Neural cell (in vitro differentiated cells): ENCODE results near the gene GIMAP8. TPM values are rescaled to one million over a fixed set of nuclear protein-coding genes. Genes with fewer than 3 reads are reported as not detected.

Source experiments
- H2AFZ ChIP-seq: fragments of 200-600, 300-800 bp; sonication (generic), shearing (Covaris generic); 2 replicates; pipeline ENCODE4 v1.6.0; 2014; ENCODE audit warnings: low read depth, mild to moderate bottlenecking, antibody characterized with exemption, low read length, moderate library complexity
- H3F3A ChIP-seq: fragments of 200-600 bp; shearing (Covaris generic); 2 replicates; pipeline ENCODE4 v1.6.1; 2016; ENCODE audit warnings: mild to moderate bottlenecking, moderate library complexity, mixed read lengths, antibody characterized with exemption, low read length; ENCODE audit not compliant: insufficient read depth, poor library complexity, severe bottlenecking
- H3K27ac ChIP-seq: fragments of 200-600, 300-800 bp; sonication (generic), shearing (Covaris generic); 2 replicates; pipeline ENCODE4 v1.5.1; 2014; ENCODE audit warnings: mild to moderate bottlenecking, low read length, moderate library complexity
- H3K27me3 ChIP-seq: fragments of 300-800, 200-600 bp; sonication (generic), shearing (Covaris generic); 2 replicates; pipeline ENCODE4 v1.6.0; 2014; ENCODE audit warnings: mild to moderate bottlenecking, low read depth, low read length, moderate library complexity; ENCODE audit not compliant: insufficient read depth
- H3K36me3 ChIP-seq: fragments of 300-800, 200-600 bp; sonication (generic), shearing (Covaris generic); 2 replicates; pipeline ENCODE4 v1.5.1; 2014; ENCODE audit warnings: mild to moderate bottlenecking, antibody characterized with exemption, low read length, moderate library complexity; ENCODE audit not compliant: insufficient read depth
- H3K4me2 ChIP-seq: fragments of 300-800, 200-600 bp; sonication (generic), shearing (Covaris generic); 2 replicates; pipeline ENCODE4 v1.6.0; 2014; ENCODE audit warnings: mild to moderate bottlenecking, low read length
- H3K4me3 ChIP-seq: fragments of 300-800, 200-600 bp; sonication (generic), shearing (Covaris generic); 2 replicates; pipeline ENCODE4 v1.5.1; 2014; ENCODE audit warnings: mild to moderate bottlenecking, low read length, moderate library complexity
- H3K79me2 ChIP-seq: fragments of 200-600 bp; shearing (Covaris generic); replicated peaks from 2 replicates; pipeline ENCODE4 v1.6.0; 2014; ENCODE audit warnings: mild to moderate bottlenecking, low read length, moderate library complexity; ENCODE audit not compliant: insufficient read depth
- H3K9ac ChIP-seq: fragments of 300-800, 200-600 bp; sonication (generic), shearing (Covaris generic); 2 replicates; pipeline ENCODE4 v1.6.1; 2016; ENCODE audit warnings: mild to moderate bottlenecking, low read length, mixed read lengths
- H3K9me2 ChIP-seq: fragments of 200-600 bp; shearing (Covaris generic); 2 replicates; pipeline ENCODE4 v1.6.1; 2016; ENCODE audit warnings: mild to moderate bottlenecking, low read length, mixed read lengths; ENCODE audit not compliant: insufficient read depth
- H3K9me3 ChIP-seq: fragments of 200-600, 300-800 bp; sonication (generic), shearing (Covaris generic); 2 replicates; pipeline ENCODE4 v1.6.1; 2016; ENCODE audit warnings: mild to moderate bottlenecking, mixed run types, low read length, moderate library complexity, mixed read lengths
- H4K20me1 ChIP-seq: fragments of 200-600 bp; shearing (Covaris generic); 2 replicates; pipeline ENCODE4 v1.6.1; 2016; ENCODE audit warnings: mild to moderate bottlenecking, mixed run types; ENCODE audit not compliant: insufficient read depth
- CTCF ChIP-seq: fragments of 450-650 bp; IDR thresholded peaks from 2 replicates; pipeline ENCODE4 v1.5.1; 2014; ENCODE audit warnings: antibody characterized with exemption, mild to moderate bottlenecking, moderate library complexity; ENCODE audit not compliant: poor library complexity, severe bottlenecking
- EP300 ChIP-seq: fragments of 450-650 bp; conservative IDR thresholded peaks from 2 replicates; pipeline ENCODE4 v1.6.1; 2014; ENCODE audit warnings: antibody characterized with exemption, mild to moderate bottlenecking, moderate library complexity; ENCODE audit not compliant: poor library complexity, severe bottlenecking
- EZH2 ChIP-seq: fragments of 200-600, 300-800 bp; shearing (Covaris generic), sonication (generic); IDR thresholded peaks from 2 replicates; pipeline ENCODE4 v1.6.1; 2014; ENCODE audit warnings: antibody characterized with exemption, low read length, borderline replicate concordance, mild to moderate bottlenecking; ENCODE audit not compliant: insufficient read depth, poor library complexity, severe bottlenecking
- MXI1 ChIP-seq: fragments of 450-650 bp; conservative IDR thresholded peaks from 2 replicates; pipeline ENCODE4 v1.6.1; 2014; ENCODE audit warnings: antibody characterized with exemption, mild to moderate bottlenecking; ENCODE audit not compliant: poor library complexity, severe bottlenecking
- POLR2AphosphoS5 ChIP-seq: IDR thresholded peaks from 2 replicates; pipeline ENCODE4 v1.6.1; 2012
- RAD21 ChIP-seq: fragments of 450-650 bp; conservative IDR thresholded peaks from 2 replicates; pipeline ENCODE4 v1.6.1; 2014; ENCODE audit warnings: antibody characterized with exemption, mild to moderate bottlenecking, moderate library complexity
- SMC3 ChIP-seq: fragments of 450-650 bp; conservative IDR thresholded peaks from 2 replicates; pipeline ENCODE4 v1.6.1; 2014; ENCODE audit warnings: antibody characterized with exemption, mild to moderate bottlenecking, moderate library complexity; ENCODE audit not compliant: poor library complexity
- TAF1 ChIP-seq: IDR thresholded peaks from 2 replicates; pipeline ENCODE4 v1.6.1; 2012; ENCODE audit warnings: low read depth
- polyA plus RNA-seq: library from polyadenylated mRNA; depleted of rRNA; stranded (reverse); fragments of >200 nt; gene quantifications from 2 replicates; pipeline ENCODE4 v1.2.3, GENCODE V29; 2014
- TF ChIP-seq, protein P1 (sequence below): IDR thresholded peaks from 2 replicates; pipeline ENCODE4 v1.6.1; 2012; ENCODE audit warnings: borderline replicate concordance

Gene GIMAP8
- polyA plus RNA-seq, 1 donor from 2014 or later = not detected

DNA sequence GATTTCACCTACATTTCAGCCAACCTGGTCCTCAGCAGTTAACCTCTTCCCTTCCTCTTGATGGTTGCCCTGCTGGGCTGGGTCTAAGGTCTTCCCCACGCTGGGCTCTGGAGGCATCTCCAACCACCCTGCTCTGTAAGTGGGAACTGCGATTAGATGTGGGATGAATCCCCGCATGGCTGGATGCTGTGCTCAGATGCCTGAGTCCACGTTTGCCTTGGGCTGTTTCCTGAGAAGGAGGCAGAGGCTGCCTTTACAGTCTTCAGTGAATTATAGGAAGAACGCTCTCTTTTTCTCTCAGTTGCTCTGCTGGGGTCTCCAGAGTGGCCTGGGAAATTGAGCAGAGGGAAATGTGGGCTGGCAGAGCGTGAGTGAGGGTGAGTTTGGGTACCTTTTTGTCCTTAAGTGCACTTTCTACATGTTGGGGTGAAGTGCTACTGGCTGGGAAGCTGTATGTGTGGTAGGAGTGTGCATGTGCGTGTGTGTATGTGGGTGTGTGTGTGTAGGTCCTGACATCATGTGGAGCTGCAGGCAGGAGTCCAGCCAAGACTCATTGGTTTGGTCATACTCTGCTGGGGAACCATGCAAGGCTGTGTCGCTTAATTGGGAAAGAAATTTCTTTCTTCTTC lies 1.5 kb downstream of the GIMAP8 start:
- Histone ChIP-seq H3K4me2 (no peak overlapping the region), H3K9me3 (no peaks in the 10 kb centered on the region), H3K9ac (no peak overlapping the region), H3K36me3 (no peaks in the 10 kb centered on the region), H3K9me2 (no peaks in the 10 kb centered on the region), H4K20me1 (no peaks in the 10 kb centered on the region), H2AFZ (no peak overlapping the region), H3K27ac (no peak overlapping the region), H3K79me2 (no peaks in the 10 kb centered on the region), H3K4me3 (no peak overlapping the region), H3K27me3 (no peaks in the 10 kb centered on the region), H3F3A (no peaks in the 10 kb centered on the region)
- TF ChIP-seq POLR2AphosphoS5 (no peak), EP300 (no peak), MXI1 (no peak), TAF1 (no peak), CTCF (no peak), SMC3 (no peak), RAD21 (no peak), EZH2 (no peak)
- TF ChIP-seq, protein P1, sequence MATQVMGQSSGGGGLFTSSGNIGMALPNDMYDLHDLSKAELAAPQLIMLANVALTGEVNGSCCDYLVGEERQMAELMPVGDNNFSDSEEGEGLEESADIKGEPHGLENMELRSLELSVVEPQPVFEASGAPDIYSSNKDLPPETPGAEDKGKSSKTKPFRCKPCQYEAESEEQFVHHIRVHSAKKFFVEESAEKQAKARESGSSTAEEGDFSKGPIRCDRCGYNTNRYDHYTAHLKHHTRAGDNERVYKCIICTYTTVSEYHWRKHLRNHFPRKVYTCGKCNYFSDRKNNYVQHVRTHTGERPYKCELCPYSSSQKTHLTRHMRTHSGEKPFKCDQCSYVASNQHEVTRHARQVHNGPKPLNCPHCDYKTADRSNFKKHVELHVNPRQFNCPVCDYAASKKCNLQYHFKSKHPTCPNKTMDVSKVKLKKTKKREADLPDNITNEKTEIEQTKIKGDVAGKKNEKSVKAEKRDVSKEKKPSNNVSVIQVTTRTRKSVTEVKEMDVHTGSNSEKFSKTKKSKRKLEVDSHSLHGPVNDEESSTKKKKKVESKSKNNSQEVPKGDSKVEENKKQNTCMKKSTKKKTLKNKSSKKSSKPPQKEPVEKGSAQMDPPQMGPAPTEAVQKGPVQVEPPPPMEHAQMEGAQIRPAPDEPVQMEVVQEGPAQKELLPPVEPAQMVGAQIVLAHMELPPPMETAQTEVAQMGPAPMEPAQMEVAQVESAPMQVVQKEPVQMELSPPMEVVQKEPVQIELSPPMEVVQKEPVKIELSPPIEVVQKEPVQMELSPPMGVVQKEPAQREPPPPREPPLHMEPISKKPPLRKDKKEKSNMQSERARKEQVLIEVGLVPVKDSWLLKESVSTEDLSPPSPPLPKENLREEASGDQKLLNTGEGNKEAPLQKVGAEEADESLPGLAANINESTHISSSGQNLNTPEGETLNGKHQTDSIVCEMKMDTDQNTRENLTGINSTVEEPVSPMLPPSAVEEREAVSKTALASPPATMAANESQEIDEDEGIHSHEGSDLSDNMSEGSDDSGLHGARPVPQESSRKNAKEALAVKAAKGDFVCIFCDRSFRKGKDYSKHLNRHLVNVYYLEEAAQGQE = no peak

DNA sequence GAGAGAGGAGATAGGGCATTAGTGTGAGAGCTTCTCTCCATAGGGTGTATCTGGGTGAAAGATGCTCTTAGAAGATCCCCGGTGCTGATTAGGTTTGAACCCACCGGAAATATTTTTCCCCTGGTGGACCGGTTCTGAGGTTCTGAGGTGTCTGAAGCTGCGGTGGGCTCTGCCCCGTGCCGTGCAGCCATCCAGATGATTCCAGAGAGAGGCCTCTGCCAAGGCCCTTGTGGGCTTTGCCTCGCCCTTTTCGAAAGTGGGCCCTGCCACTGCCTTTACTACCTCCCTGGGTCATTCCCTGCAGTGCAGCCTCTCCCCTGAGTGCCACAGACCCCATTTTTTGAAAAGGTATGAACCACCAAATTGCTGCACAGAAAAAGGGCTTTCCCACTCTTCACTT lies 2.8 kb downstream of the GIMAP8 start:
- Histone ChIP-seq H3K4me2 (no peak overlapping the region), H3K9ac (no peak overlapping the region), H3K27me3 (no peaks in the 10 kb centered on the region), H3K9me2 (no peaks in the 10 kb centered on the region), H3K4me3 (no peak overlapping the region), H3K36me3 (no peaks in the 10 kb centered on the region), H3K79me2 (no peaks in the 10 kb centered on the region), H4K20me1 (no peaks in the 10 kb centered on the region), H3F3A (no peaks in the 10 kb centered on the region), H3K9me3 (no peaks in the 10 kb centered on the region), H3K27ac (no peak overlapping the region), H2AFZ (no peak overlapping the region)
- TF ChIP-seq RAD21 (no peak), CTCF (no peak), SMC3 (no peak), MXI1 (no peak), TAF1 (no peak), EZH2 (no peak), EP300 (no peak), POLR2AphosphoS5 (no peak)
- TF ChIP-seq, protein P1 = no peak
